GM21526 (cell line): ENCODE data around the gene SKAP1.
"Not testable (repeated sequence)": the region's sequence is repeated elsewhere in the genome, so short reads cannot be mapped to it uniquely, and the experiment has no call there.

ENCODE experiments used
- ATAC-seq: cut with Tn5 transposase; IDR thresholded peaks from one replicate; pipeline ENCODE4 v1.9.1; 2021; ENCODE audit warnings: moderate library complexity; ENCODE audit not compliant: unreplicated experiment, low FRiP score

The SKAP1 gene

GRCh38 chr17:48451489-48451888 is 21.5 kb upstream of the SKAP1 start:
- ATAC-seq: no peak

GRCh38 chr17:48449335-48449734 is 19.3 kb upstream of the SKAP1 start:
- ATAC-seq: not testable (repeated sequence)

GRCh38 chr17:48445248-48445620 is 15.2 kb upstream of the SKAP1 start:
- ATAC-seq: no peak

DNA sequence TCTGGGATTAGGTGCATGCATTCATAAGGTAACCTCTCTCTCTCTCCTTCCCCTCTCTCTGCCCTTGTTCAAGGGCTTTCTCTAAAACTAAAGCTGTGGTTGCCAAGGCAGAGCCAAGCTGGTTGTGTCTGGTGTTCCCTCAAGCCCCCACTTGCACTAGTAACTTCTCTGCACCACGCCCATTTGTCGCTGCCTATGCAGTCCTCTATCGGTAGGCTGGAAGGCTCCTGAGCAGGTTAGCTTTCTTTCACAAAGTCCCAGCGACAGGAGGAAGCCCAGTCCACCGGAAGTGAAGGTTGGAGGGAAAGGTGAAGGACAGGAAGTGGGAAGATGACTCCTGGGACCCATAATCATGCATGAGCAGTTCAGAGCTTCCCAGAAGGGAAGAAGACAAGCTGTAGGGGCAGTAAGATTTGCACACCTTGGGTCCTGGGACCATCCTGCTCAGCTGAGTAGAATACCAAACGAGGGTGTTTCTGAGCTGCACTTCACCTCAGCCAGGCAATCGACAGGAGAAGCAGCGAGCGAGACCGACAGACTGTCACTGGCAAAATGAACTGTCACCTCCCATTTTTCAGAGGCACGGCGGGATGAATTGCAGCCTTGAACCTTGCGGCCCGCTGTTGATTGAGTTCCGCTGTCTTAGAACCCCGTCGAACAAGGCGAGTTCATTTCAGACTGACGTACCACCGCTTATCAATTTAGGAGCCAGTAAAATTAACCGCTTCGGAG is 14.7 kb upstream of the SKAP1 start:
- no peak for ATAC-seq

DNA sequence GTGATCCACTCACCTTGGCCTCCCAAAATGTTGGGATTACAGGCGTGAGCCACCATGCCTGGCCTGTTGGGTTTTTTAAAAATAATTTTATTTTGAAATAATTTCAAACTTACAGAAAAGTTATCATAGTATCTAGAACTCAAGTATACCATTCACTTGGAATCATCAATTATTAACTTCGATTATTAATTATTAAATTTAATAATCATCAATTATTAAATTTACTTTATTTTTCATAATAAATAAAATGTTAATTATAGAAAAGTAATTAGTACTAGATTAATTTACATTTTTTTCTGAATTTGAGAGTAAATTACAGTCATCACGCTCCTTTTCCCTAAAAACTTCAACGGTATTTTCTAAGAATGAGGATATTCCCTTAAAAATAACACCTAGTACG is 13.7 kb upstream of the SKAP1 start:
- ATAC-seq: no peak

- no peak for ATAC-seq
Measured at GRCh38 chr17:48442819-48443218, 12.8 kb upstream of the SKAP1 start.

DNA sequence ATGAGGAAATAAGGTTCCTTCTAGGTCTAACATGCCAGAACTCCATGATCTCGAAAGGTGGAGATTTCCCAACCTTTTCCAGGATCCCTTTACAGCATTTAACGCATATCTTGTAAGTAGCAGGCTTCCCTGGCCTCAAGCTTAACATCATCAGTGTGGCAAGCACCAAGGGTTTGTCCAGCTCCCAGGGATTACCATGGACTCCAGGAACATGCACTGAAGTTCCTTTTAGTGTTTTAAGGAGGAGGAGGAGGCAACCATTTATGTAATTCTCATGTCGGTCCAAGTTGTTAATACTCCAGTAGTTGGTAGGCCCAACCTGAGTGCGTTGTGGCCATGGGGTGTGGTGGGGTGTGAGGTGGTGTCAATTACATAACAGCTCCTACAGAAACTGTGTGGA is 11.8 kb upstream of the SKAP1 start:
- no peak for ATAC-seq

- ATAC-seq: peak; percentile 55
Measured at GRCh38 chr17:48441231-48441711, 11.3 kb upstream of the SKAP1 start.

DNA sequence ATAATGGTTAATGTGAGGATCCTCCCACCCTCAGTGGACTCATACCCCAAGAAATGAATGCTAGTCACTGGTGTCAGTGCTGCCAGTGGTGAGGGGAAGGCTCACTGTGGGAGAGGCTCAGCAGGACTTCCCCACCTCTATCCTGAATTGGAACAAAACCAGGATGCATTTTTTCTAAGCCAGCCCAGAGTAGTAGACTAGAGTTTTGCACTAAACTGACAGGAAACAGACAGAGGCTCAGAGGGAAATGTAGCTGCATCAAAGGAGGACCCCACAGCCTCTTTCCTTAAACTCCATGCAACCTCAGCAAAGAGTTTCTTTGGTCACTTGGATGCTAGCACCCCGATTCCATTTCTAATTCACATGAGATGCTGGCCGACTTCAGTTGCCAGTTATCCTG is 10.7 kb upstream of the SKAP1 start:
- ATAC-seq: no peak

DNA sequence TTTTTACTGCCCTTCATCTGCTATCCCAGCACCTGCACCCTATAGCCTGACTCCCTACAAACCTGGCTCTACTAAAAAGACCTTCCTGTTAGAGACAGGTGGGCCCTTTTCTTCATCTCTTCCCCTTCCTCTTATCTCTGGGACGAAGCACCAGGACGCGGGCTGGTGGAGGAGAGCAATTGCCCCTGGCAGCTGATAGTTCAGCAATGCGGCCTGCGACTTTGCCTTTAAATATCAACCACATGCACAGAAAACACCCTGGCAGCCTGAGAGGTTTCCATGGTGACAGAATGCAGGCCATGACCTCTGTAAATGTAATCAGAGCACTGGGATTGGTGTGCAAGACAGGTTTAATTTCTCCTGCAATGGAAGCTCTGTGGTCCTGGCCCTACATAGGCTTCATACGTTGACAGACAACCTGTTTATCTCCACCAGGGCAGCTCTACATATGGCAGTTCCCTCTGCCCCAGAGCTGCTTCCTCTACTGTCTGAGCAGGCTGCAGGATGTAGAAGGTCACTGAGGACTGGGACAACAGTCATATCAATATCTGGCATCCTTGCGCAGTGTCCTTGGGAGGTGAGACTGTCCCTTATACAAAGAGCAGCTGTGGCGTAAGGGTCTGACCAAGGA is 10.0 kb upstream of the SKAP1 start:
- no peak for ATAC-seq

- ATAC-seq: no peak
Measured at GRCh38 chr17:48439110-48439850, 9.3 kb upstream of the SKAP1 start.

DNA sequence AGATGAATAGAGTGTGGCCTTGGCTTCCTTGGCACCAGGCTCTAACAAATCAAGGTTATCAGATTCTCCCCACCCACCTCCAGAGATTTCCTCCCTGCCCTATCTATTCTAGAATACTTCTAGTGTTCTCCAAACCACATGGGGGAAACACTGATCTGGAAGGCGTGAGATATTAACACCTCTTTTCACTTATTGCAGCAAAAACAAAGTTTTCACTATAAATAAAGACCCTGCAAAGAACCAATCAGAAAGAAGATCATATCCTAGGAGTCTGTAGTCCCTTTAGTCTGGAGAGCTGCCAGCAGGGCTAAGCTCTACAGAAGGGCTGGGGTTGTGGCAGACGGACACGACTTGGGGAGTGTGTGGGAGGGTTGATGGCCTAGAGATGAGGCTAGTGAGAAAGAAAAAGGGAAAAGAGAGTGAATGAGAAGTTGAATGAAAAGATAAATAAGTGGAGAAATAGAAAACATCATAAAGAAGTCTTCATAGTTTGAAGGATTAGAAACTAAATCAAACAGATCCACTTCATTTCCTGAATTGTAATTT is 8.6 kb upstream of the SKAP1 start:
- no peak for ATAC-seq

GRCh38 chr17:48433896-48434295 is 3.9 kb upstream of the SKAP1 start:
- ATAC-seq: no peak

DNA sequence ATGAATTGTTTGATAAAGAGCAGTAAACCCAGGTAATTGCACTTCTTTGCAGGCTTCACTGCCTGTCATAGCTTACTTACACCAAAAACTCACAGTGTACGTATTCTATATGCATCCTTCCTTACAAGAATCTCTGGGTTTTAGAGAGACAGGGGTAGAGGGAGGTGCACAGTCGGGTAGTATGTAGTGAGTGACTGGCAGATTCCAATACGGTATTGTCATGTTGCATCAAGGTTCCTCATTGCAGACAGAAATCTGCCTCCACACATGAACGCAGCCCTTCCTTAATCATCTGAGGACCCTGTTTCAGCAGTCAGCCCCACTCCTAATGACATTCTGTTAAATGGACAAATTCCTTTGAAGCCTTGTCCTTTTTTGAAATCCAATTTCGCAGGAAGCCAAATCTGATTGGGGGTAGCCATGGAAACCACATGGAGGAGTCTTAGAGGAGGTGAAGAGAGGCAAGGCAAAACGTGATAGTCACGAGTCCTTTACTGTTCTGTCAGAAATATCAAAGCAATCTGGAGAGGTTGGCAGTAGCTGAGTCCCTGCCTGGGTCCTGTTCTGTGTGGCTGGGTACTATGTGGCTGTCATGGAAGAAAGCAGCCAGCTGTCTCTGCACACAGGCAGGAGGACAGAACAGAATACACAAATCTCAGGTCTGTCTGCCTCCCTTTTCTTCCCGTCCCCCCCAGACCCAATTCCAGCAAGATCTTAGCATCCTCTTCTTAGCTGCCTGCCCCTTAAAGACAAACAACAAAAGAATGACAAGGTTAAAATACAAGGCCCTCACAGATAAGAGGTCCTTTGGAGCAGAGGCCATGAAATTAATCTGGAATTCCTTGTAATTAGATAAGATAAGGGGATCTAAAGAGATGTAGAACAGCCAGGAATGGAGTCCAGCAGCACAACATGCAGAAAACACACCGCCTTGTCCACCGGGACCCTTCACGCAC is 3.1 kb upstream of the SKAP1 start:
- no peak for ATAC-seq

DNA sequence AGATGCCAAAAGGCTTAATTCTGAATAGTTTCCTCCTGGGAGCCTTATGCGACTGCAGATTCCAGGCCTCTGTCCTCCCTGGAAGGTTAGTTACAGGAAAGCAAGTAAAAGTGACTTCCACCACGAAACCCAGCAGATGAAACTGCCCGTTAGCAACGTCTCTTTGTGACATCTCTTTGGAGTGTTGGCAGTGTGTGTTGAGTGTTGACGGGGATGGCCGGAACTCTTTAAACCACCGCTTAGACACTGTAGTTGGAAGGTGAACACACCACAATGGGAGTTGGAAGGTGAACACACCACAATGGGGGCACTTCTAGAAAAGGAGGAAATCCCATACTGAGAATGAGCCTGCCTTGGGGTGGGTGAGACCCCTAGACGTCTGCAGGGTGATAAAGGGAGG is 858 bp downstream of the SKAP1 start:
- no peak for ATAC-seq

- no peak for ATAC-seq
Measured at GRCh38 chr17:48427598-48427997, 2.4 kb downstream of the SKAP1 start.

DNA sequence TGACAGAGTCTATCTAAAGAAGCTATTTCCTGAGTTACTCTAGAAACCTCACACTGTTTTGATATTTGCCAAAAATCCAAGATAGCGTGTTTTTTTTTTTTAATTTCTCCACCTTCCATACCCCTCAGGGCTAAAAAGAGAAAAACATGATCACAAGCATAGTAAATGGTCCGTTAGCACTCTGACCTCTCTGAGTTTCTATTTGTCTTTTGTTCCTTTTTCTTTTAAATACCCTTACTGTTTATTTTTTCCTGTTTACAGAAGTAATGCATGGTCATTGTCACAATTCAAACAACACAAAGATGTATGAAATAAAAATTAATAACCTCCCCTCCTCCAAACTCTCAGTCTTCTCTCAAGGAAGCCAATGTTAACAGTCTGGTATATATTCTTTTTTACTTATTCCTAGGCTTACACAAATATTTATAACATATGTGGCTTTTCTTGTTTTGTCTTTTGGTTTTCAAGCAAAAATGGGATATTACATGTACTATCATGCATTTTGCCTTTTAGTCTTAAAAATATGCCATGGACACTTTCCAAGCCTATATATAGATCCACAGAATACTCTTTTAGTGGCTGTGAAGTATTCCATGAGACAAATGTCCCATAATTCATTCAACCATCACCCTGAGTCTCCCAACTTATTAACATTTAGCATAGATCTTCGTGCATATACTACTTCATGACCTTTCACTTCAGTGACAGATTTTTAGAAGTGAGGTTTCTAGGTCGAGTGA is 3.1 kb downstream of the SKAP1 start:
- no peak for ATAC-seq

DNA sequence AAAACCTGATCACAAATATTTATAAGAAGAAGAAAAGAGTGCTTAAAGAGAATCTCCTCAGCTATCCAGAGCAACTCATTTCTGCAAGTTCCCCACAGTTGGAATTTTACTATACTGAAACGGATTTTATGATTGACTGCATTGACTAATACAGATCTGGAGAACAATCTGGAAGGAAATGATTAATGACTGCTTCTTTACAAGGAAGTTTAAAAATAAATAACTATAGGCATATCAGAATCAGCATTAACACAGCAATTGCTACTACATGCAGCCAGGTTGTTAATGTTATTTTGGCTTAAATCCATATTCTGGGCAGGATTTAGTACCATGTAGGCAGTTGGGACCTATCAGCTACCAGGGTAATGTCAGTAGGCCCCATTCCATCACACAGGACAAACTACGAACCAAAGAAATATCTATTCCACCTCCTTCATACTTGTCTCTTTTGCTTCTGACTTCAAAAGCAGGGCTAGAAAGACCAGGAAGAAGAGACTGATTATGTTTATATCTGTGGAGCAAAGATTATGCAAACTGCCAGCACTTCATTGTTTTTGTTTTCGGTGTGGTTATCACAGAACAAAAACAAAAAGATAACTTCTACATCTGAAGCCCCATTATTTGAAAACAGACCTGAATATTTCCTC is 3.9 kb downstream of the SKAP1 start:
- ATAC-seq: no peak

GRCh38 chr17:48422060-48422459 is 8.0 kb downstream of the SKAP1 start:
- not testable (repeated sequence) for ATAC-seq
